GM12875 (cell line): Measurements from ENCODE around the gene LMF2.

ENCODE experiments used
- H3K4me3 ChIP-seq: one replicate; pipeline ENCODE4 v1.5.1; 2011; ENCODE audit warnings: low read depth, low read length, control low read depth
- TF ChIP-seq, protein P1 (sequence below): IDR thresholded peaks from 2 replicates; pipeline ENCODE4 v1.5.1; 2011; ENCODE audit warnings: low read depth, mild to moderate bottlenecking, control low read depth, inconsistent platforms, low read length, moderate library complexity, borderline replicate concordance; ENCODE audit not compliant: insufficient read depth

LMF2 gene

DNA sequence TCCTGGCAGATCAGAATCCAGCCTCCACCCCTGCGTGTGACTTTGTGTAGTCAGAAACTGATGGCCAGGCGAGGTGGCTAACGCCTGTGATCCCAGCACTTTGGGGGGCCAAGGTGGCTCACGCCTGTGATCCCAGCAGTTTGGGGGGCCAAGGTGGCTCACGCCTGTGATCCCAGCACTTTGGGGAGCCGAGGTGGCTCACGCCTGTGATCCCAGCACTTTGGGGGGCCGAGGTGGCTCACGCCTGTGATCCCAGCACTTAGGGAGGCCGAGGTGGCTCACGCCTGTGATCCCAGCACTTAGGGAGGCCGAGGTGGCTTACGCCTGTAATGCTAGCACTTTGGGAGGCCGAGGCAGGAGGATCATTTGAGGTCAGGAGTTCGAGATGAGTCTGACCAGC lies 5.7 kb upstream of the LMF2 start:
- no peak overlapping the region for H3K4me3 ChIP-seq
- TF ChIP-seq, protein P1, sequence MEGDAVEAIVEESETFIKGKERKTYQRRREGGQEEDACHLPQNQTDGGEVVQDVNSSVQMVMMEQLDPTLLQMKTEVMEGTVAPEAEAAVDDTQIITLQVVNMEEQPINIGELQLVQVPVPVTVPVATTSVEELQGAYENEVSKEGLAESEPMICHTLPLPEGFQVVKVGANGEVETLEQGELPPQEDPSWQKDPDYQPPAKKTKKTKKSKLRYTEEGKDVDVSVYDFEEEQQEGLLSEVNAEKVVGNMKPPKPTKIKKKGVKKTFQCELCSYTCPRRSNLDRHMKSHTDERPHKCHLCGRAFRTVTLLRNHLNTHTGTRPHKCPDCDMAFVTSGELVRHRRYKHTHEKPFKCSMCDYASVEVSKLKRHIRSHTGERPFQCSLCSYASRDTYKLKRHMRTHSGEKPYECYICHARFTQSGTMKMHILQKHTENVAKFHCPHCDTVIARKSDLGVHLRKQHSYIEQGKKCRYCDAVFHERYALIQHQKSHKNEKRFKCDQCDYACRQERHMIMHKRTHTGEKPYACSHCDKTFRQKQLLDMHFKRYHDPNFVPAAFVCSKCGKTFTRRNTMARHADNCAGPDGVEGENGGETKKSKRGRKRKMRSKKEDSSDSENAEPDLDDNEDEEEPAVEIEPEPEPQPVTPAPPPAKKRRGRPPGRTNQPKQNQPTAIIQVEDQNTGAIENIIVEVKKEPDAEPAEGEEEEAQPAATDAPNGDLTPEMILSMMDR: no peak

DNA sequence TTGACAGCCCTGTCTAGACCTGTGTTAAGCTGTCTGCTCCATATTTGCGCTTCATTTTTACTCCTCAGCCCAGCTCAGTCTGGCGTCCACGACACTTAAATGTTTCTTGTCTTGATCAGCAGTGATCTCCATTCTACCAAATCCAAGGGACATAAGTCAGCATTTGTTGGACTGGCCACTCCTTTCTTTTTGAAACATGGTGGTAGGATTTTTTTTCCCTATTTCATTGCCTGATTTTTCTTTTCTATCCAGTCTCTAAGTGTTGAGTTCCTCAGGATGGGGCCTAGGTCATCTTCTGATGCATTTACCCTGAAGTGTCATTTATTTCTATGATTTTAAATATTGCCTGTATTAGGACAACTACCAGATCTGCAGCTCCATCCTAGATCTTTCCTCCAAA lies 1.4 kb upstream of the LMF2 start:
- H3K4me3 ChIP-seq: peak overlapping the region; percentile 89
- TF ChIP-seq, protein P1: no peak

DNA sequence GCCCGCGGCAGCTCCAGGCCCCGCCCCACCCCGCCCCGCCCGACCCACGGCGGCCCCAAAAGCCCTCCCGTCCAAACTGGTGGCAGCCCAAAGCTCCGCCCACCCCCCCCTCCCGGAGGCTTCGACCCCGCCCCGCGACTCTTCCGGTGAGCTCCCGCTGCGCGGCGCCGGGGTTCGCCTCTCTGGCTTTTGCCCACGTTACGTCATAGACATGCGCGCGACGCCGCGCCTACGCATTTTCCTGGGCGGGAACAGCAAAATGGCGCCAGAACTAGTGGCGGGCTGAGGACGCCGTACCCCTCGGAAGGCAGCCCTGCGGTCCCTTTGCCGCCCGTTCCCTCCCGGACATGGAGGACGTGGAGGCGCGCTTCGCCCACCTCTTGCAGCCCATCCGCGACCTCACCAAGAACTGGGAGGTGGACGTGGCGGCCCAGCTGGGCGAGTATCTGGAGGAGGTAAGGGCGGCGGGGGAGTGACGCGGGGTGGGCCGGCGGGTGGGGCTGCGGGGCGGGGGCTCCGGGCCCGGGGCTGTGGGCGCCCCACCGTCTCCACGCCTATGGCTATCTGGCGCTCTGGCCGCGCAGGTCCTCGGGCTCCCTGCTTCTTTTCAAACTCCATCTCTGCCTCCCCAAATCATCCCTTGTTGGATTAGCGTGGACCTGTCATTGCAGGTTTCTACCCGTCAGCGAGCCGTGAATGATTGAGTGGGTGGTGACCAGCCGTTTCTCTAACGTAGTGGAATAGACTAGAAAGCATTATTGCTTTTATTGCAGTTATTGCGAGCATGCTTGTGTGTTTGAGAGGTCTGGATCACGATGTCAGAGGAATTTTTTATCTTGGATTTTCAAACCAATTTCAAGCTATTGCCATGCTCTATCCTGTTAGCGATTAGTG lies 736 bp upstream of the LMF2 start, which contains the start of gene NCAPH2:
Gene NCAPH2 (plus strand): TSS at position 234 of the 894 bp plus-strand sequence. CDS start 114 bp downstream, at position 348.
- TF ChIP-seq, protein P1: no peak
- H3K4me3 ChIP-seq: peak within 1 kb of the TSS; percentile 96

DNA sequence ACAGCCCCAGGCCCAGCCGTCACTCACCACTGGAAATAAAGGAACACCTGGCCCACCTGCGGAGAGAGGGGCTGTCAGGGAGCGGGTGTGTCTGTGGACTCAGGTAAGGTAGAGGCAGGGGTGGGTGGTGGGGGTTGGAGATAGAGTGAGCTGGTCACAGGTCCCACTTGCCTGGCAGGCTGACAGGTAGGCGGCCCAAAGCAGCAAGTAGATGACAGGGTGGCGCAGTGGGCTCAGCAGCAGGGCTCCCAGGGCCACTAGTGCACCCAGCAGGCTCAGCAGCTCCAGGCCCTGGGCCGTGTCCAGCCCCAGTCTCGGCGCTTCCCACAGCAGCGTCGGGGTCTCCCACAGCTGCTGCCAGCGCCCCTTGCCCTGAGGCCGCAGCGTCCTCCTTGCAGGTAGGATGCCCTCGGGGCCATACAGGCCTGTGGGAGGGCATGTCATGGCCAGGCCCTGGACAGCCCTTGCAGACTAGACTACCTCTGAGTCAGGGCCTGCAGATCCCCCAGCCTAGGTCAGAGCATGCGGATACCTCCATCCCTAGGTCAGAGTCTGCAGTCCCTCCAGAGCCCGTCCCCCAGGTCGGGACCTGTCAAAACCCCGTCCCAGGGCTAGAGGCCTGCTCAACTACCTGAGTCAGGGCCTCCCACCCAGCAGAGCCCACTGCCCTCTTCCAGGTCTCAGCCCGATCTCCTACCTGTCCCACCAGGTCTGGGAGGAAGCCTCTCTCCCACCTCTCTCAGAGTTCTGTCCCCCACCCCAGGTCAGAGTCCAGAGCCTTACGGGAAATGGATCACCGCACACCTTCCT lies 686 bp downstream of the LMF2 start:
- TF ChIP-seq, protein P1: no peak
- peak overlapping the region; percentile 96 for H3K4me3 ChIP-seq

DNA sequence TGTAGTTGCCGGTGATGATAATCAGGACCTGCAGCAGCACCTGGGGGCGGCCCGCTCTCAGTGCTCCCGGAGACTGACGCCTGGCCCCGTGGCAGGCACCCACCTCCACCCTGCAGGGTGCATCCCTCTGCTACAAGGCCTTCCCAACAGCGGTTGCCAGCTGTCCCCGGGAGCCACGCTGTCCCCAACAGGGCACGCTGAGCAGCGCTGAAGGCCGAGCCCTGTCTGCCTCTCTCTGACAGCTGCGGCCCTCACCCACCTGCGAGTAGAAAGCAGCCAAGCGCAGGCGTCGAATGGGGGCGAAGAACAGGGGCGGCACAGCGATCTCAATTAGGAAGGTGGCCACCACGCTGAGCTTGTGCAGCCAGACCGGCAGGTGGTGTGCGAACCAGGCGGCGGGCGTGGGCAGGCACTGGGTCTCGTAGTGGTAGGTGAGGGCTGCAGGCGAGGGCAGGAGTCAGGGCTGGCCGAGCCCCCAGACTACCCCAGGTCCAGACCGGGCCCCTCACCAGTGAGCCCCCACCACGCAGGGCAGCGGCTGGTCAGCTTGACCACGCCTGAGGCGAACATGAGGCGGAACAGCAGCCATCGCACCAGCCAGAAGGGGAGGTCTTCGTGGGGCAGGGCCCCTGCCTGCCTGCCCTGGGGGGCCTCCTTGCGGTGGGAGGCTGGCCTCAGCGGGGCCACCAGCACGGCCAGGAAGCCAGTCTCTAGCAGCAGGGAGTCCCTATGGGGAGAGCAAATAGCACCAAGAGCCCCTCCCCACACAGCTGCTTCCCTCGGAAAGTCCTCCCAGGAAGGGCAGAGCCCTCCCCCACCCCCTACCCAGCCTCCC lies 1.5 kb downstream of the LMF2 start:
- TF ChIP-seq, protein P1: no peak
- peak overlapping the region; percentile 96 for H3K4me3 ChIP-seq

DNA sequence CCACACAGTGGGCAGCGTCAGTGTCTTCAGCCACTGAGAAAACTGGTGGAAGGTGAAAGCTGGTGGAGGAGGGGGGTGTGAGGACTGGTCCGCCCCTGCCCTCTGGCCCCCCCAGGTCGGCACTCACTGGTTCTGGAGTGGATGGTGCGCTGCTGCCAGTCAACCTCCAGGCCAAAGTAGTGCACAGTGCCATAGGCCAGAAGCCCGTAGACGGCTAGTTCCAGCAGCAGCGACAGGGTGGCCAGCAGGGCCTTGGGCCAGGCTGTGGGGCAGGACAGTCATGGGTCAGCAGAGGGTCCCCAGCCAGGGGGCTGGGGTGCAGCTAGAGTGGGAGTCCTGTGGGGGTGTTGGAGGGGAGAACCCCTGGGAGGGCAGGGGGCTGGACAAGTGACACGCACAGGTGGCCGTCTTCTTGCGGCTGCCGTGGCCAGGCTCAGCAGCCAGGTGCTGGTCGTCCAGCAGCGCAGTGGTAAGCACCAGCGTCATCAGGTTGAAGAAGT lies 2.2 kb downstream of the LMF2 start:
- H3K4me3 ChIP-seq: no peak overlapping the region
- TF ChIP-seq, protein P1: no peak
